ENCODE data around the gene CENPF.
"Not testable (repeated sequence)": the region's sequence is repeated elsewhere in the genome, so short reads cannot be mapped to it uniquely, and the experiment has no call there.

The CENPF gene

DNA sequence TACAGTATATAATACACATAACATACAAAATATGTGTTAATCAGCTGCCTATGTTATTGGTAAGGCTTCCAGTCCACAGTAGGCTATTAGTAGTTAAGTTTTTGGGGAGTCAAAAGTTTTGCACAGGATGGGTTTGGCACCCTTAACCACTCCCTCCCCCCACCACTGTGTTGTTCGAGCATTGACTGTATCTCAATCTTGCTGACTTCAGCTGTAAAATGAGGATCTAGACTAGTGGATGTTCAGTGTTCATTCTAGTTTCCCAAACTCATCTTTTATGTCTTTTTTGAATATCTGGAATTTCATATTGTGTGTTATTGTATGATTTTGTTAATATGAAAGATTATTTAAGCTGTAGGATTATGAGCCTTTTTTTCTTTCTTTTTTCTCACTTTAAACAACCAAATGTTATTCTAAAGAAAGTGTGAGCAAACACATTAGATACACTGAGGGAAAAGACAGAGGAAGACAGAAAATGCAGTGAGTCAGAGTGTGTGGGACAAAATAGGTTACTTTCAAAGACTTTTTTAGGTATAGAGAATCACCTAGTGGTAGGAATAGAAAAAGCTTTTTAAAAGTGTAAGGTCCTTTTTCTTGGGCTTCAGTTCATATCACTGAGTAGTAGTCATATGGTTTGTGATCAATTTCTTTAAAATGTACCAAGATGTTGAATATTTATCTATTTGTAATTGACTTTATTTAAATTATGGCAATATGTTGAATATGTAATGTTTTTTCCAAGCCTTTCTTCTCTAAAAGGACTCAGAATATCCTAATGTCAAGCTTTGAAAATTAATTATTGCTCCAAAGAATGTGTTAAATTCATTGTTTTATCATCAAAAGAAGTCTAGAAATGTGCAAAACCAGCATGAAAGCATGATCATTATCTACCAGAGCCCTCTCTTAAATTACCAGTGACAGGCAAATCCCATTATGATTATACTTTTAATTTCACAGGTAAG, 17.9 kb upstream of the CENPF start:
- no peak for DNase-seq

DNA sequence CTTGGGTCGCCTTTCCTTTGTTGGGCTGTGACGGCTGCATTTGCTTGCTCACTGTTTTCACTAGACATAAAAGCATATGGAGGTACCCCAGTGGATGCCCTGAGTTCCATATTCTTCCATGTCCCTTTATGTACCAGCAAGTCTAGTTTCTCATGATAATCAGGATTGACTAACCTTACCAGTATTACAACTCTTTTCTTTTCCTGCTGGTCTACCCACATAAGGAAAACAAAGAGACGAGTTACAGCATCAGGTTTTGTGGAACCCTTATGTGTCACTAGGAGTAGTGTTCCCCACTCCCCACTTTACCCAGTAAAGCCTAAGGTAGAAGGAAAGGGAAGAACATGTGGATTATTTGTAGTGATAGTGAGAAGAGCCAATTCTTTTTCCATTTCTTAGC, 16.4 kb upstream of the CENPF start:
- DNase-seq, result no peak

DNA sequence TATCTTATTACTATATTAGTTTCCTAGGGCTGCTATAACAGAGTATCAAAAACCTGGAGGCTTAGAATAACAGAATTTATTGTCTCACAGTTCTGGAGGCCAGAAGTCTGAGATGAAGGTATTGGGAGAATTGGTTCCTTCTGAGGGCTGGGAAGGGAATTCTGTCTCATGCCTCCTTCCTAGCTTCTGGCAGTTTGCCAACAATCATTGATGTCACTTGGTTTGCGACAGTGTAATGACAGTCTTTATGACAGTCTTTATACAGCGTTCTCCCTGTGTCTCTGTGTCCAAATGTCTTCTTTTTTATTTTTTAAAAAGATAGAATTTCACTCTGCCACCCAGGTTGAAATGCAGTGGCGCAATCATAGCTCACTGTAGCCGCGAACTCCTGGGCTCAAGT, 15.8 kb upstream of the CENPF start:
- DNase-seq, result no peak

DNA sequence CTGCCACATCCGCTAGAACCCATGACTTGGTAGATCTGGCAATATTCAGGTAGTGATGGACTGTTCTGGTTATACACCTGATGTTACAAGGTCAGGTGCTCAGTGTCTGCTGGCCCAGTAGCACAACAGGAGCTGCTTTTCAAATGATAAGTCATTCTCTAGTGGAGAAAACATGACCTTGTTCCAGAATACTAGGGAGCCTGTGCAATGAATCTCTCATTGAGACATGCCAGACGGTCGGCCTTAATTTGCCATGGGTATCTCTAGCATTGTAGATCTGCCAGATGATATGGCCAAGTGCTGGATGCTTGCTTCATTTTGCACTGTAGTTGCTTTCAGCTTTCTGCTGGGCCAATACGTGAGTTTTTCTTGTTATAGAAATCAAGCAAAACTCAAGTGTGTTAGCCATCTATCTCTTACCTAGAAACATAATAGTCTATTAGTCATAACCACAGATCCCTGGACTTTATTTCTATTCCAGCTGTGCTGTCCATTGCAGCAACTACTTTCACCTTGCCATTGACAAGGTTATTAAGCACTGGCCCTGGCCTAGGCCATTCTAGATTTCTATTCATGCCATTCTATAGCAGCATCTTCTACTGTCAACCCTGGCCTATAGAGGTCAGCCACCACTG, 13.9 kb upstream of the CENPF start:
- no peak for DNase-seq

DNA sequence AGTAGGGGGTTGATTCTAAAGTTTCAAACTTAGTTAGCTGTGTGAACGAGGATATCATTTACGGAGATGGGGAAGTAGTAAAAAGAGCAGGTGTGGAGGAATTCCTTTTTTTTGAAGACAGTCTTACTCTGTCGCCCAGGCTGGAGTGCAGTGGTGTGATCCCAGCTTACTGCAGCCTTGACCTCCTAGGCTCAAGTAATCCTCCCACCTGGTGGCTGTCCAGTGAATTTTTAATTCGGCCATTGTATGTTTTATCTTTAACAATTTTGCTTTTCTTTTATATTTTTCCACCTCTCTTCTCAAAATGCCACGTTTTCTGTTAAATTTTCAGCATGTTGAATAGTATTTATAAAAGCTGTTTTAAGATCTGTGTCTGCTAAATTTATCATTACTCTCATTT, 12.3 kb upstream of the CENPF start:
- DNase-seq, result no peak

DNA sequence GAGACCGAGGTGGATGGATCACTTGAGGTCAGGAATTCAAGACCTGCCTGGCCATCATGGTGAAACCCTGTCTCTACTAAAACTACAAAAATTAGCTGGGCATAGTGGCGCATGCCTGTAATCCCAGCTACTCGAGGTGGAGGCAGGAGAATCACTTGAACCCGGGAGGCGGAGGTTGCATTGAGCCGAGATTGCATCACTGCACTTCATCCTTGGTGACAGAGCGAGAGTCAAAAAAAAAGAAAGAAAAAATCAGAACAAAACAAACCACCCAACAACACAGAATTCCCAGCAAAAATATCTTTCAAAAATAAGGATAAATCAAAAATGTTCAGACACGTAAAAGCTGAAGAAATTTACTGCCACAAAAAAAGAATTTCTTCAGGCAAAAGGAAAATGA, 11.1 kb upstream of the CENPF start:
- not testable (repeated sequence) for DNase-seq

DNA sequence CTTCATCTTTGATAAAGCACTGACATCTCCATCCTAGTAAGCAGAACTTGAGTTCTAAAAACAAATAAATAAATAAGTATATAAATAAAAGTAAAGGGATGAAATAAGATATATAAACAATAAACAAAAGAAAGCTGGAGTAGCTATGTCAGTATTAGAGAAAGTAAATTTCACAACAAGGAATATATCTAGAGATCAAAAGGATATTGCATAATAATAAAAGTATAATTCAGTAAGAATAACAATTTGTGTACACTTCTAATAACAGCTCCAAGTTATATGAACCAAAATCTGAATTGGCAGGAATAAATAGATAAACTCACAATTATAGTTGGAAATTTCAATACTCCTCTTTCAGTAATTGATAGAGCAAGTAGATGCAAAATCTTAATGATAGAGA, 9.8 kb upstream of the CENPF start:
- DNase-seq, result no peak

DNA sequence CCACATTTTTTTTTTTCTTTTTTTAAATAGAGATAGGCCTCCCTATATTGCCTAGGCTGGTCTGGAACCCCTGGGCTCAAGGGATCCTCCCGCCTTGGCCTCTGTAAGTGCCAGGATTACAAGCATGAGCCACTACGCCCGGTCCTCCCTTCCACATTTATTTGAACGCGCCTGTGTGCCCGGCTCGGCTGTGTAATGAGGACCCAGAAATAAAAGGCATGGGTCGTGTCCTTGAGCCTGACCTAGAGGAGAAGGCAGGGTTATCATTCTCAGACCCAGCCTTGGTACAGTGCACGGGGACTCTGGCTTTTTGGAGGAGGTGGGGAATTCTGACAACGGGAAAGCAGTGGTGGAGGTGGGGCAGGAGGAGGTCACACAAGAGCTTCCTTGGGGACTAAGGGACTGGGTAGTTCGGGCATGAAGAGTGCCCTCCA, 841 bp downstream of the CENPF start:
- DNase-seq, result no peak

DNA sequence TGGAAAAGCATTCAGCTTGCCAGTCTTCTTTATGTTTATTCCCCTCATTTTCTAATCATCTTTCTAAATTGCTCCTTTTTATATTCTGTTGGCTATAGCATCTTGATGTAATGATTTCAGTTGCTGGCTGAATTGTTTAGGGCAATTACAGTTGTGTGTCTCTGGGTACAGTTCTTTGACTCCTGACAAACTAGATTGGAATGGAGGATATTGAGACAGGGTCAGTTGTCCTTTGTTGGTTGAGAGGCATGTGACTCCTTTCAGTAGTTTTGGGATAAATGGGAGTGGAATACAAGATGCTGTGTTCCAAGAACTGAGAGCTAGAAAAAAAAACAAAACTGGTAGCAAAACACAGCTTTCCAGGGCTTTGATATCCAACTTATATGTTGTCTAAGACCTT, 1.5 kb downstream of the CENPF start:
- DNase-seq, result no peak

DNA sequence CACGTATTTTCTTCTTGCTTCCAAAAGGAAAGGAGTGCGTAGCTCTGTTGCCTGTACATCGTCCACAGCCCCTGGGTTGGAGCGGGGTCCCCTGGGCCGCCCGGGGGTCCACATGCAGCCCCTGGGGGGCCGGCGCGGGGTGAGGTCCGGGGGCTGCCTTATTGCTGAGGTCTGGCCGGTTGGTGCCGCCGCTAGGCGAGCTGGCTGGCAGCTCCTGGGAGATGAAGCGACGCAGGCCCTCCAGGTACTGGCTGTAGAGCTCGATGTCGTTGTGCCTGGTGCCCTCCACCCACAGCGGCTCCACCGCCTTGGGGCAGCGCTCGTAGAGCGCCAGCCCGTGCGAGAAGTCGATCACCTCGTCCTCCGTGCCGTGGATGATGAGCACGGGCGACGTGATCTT, 2.5 kb downstream of the CENPF start:
- DNase-seq, result not testable (repeated sequence)

DNA sequence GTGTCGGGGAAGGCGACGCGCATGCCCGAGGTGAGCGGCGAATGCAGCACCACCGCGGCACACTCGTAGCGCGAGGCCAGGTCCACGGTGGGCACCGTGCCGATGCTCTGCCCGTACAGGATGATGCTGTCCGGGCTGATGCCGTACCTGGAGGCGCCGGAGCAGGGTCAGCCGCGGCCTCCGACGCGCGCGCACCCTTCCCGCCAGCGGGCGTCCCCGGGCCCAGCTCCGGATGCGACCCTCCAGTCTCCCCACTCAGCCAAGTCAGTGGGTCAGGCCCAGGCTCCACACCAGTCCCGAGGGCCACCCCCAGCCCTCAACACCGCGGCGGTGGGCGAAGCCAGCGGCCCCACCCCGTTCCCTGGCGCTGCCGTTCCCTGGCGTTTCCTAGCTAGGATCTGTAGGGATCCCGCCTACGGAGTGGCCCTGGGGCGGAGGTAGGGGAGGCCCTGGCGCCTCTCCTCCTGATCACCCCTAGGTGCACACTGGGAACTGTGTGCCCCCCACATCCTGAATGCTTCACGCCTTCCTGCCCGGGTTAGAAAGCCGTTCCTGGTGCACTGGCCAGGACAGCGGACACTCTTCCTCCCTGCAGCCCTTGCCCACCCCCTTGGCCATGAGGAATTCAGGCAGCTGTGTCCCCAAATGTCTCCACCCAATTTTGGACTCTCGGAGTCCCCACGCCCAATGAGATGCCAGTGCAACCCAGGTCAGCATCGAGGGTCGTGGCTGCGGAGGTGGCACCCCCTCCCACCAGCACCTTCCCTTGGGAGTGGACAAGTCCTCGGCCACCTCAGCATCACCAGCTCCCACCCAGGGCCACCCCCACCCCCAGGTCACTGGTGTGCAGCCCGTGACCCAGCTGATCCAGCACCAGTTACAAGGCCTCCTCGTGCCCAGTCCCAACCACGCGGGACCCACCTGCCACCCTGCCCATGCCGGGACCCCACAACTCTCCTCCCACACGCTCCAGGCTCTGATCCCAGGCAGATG, 3.2 kb downstream of the CENPF start:
- DNase-seq, result not testable (repeated sequence)

DNA sequence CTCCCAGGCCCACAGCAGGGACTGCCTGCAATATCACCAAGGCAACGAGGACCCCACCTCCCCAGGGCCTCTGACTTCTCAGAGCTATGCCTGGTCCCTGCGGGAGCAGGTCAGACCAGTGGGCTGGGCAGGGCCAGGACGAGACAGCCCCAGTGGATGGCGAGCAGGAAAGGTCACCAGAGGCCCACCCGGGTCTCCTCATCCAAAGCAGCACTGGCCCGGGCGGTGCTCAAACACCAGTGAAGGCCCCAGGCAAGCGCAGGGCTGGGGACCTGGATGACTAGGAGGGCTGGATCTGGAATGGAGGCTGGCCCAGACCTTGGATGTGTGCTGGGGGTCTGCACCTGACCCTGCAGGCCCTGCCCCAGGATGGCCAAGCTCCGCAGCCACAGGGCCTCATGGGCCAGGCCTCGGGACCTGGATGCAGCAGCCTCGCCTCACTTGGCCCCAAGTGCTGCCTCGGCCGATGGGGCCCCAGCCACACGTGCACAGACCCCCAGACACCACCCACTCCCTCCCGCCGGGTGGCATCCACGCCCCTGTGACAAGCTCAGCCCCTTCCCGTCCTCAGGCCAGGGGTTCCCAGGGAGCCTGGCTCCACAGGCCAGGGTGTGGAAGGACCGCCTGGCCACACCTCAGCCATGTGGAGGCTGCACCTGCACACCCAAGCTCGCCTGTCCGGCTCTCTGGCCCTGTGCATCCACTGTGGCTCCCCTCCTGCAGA, 4.7 kb downstream of the CENPF start:
- DNase-seq, result not testable (repeated sequence)

DNA sequence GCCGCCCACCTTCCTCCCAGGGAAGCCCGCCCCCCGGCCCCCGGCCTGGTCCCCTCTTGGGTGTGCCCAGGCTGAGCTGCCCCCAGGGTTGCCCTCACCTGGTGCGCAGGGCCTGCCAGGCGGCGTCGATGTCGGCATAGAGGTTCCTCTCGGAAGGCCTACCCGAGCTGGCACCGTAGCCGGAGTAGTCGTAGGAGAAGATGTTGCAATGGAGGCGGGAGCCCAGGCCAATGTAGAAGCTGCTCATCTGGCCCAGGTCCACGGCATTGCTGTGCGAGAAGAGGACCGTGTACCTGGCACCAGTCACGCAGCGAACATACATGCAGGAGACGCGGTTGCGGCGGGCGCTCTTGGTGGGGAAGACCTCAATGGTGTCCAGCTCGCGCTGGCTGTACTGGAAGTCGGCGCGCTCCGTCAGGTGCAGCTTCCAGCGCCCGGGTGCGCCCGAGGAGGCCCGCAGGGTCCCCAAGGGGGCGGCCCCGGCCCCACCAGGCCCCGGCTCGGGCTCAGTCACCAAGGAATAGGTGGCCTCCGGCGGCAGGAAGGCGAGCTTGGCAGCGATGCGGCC, 5.3 kb downstream of the CENPF start:
- DNase-seq, result not testable (repeated sequence)

DNA sequence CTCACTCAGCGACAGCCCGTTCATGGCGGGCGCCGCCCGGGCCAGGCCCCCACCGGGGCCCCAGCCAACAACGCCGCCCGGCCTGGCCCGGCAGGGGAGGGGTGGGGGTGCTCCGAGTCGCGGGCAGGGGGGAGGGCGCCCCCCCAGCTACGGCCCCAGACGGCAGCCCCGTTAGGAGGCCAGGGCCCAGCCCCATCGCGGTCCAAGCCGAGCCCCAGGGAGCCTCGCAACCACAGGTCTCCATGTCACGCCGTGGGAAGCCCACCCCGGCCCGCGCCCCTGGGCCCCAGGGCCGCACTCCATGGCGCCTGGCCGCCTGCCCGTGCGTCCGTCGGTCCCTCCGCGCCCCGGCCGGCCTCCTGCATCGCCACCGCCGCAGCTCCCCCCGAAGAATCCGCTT, 5.8 kb downstream of the CENPF start:
- DNase-seq, result not testable (repeated sequence)

DNA sequence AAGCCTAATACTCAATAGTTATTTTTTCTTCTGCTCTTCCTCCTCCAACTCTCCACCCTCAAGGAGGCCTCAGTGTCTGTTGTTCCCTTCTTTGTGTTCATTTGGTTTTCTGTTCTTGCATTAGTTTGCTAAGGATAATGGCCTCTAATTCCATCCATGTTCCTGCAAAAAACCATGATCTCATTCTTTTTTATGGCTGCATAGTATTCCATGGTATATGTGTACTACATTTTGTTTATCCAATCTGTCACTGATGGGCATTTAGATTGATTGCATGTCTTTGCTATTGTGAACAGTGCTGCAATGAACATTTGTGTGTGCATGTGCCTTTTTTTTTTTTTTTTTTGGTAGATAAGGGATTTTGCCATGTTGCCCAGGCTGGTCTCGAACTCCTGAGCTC, 6.7 kb downstream of the CENPF start:
- no peak for DNase-seq

DNA sequence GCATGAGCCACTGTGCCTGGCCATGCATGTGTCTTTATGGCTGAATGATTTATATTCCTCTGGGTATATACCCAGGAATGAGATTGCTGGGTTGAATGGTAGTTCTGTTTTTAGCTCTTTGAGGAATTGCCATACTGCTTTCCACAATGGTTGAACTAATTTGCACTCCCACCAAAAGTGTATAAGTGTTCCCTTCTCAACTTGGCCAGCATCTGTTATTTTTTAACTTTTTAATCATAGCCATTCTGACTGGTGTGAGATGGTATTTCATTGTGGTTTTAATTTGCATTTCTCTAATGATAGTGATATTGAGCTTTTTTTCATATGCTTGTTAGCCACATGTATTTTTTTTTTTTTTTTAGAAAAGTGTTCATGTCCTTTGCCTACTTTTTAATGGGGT, 7.1 kb downstream of the CENPF start:
- DNase-seq, result not testable (repeated sequence)

DNA sequence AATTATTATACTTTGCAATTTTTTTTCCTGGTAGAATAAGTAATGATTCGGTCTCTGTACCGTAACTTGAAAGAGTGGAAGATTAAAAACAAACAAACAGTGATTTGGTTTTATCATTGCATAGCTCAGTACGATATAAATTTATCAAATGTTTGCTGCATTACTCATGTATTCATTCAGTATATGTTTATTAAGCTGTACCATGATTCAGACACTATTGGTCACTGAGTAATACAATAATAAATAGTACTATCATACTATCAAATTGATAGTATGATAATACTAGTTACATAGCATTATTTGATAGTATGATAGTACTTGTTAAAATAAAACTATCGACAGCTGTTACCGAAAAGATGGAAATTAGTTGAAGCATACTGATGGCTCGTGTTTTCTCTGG, 12.1 kb downstream of the CENPF start:
- no peak for DNase-seq

DNA sequence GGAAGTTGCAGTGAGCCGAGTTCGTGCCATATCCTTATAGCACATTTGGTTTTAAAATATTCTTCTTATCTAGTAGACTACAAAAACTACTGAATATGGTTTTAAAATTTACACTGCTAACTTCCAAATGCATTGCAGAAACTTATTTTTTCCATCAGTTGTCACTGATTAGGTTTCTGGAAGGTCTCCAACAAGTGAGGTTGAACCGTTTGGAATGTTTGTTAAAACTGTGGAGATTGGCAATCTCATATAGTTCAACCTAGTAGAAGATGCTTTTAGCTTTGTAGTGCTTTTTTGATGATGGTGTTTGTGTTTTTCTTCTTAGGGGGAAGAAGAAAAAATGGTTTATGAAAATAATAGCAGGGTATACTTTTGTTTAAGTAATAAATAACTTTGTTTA, 12.9 kb downstream of the CENPF start:
- no peak for DNase-seq

DNA sequence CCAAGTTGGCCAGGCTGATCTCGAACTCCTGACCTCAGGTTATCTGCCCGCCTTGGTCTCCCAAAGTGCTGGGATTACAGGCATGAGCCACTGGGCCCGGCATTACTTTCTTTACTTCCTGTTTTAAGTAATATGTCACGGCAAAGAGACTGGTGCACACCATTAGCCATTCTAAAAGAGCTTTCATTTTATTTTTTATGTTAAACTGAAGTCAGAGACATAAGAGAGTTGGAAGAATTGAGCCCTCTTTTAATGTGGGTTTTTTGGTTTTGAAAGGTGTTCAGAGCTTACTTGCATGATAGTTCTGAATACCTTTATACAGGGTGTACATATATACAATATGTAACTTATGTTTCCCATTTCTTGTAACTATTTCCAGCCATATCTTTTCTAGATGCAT, 14.3 kb downstream of the CENPF start:
- DNase-seq, result no peak

DNA sequence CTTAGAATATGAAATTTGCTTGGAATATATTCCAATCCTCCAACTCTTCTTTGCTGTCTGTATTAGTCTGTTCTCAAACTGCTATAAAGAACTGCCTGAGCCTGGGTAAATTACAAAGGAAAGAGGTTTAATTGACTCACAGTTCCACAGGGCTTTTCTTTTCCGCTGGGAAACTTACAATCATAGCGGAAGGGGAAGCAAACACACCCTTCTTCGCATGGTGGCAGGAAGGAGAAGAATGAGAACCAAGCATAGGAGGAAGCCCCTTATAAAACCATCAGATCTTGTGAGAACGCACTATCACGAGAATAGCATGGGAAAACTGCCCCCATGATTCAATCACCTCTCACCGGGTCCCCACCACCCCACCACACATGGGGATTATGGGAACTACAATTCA, 14.8 kb downstream of the CENPF start:
- DNase-seq, result no peak

DNA sequence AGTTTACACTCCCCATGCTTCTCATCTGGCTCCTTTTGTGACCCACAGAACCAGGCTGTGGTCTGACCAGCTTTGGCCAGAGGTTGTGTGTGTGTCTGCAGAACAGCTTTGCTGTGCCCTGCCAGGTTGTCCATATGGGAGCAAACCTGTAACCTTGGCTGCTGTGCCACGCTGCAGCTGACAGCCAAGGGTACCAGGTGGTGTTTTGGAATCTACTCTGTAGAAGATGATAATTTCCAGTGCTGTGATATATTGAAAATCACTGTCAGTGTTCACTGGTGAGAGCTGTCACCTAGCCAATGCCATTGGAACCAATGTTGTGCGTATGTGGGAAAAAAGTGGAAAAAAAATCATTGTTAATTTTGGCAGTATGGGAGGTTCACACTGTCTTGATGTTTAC, 18.2 kb downstream of the CENPF start:
- no peak for DNase-seq

DNA sequence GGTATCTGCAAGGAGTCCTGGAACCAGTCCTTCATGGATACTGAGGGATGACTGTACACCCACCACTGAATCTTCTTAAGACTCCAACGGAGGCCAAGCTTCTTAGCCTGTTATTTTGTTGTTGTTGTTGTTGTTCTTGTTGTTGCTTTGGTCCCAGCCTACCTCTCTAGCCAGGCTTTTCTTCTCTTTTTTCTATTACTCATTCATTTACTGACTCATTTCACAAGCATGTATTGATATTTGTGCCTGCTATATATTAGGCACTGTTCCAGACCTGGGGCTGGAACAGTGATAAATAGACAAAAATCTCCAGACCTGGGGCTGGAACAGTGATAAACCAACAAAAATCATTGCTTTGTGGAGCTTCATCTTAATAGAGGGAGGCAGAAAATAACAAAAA, 20.4 kb downstream of the CENPF start:
- no peak for DNase-seq
